Adipose tissue (tissue), 3 donors: ENCODE results near the gene EIF4A3. TPM values are rescaled to one million over a fixed set of nuclear protein-coding genes. Genes with fewer than 3 reads are reported as not detected.
"Not testable (repeated sequence)": the region's sequence is repeated elsewhere in the genome, so short reads cannot be mapped to it uniquely, and the experiment has no call there.

Source experiments
- H3K27ac ChIP-seq: one replicate; pipeline ENCODE4 v1.5.1; 2013; ENCODE audit warnings: low read depth, low read length
- WGBS, 3 donors: extraction: QIAGEN DNeasy Blood & Tissue Kit; methylation state at CpG; one replicate each; pipeline ENCODE4 v1.1.7; 2013; 5-methylcytosine and 5-hydroxymethylcytosine counted together
- polyA plus RNA-seq, 3 donors: library from polyadenylated mRNA; stranded (reverse); fragments of 200-250 nt; gene quantifications; one replicate each; pipeline ENCODE4 v1.2.3, GENCODE V29; 2013
- donor health status: healthy with polysubstance abuse.
- donor health status: Bipolar disorder and iron deficiency.
- donor health status: healthy.

EIF4A3 gene
- polyA plus RNA-seq, 3 donors: 31.3 to 167 (median 94.1) TPM

DNA sequence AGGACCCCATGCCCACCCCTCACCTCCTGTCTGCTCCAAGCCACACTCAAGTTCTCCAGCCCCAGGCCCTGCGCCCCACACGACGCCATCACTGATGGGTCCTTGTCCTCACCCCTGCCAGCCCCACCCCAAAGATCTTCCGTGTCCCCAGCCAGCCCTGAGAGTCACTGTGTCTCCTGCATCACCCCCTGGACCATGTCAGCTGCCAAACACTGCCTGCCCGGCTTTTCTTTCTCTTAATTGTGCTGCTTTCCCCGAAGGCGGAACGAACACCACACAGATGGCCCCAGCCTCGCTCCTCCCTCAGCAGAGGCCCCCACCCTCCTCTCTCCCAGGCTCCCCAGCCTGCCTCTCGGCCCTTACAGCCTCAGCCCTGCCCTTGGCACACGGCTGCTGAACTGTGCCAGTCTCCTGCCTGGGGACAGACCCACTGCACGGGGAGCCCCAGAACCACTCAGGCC is 50.3 kb downstream of the EIF4A3 start:
- H3K27ac ChIP-seq: no peak overlapping the region
- WGBS, 3 donors: 76 to 85% (median 78%) methylated on average over 12 of the region's 12 CpGs

DNA sequence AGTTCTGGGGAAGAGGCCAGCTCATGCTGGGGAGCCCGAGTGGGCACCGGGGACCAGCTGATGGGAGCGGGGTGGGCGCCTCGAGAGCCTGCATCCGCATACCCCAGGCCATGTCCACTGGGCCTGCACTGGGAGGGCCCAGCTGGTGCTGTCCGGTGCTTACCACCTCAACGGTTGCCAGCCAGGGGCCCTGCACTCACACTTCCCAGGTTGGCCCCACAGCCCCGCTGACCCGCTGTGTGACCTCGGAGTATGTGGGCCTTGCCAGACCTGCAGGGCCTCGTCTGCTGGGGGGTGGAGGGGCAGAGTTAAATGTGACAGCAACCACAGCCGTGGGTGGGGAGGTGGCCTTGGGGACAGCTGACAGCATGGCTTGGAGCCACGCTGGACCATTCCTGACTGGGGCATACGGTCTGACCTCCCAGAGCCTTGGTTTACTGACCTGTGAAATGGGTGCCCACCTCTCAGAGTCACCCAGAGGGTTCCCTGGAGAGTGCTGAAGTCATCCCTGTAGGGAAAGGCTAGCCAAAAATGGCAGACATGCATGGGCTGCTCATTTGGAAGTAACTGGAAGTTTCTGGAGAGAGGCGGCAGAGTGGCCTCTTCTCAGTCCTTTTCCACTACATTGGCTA is 51.0 kb downstream of the EIF4A3 start:
- no peak overlapping the region for H3K27ac ChIP-seq
- 69 to 90% (median 83%) methylated on average over 14 to 16 of the region's 16 CpGs for WGBS, 3 donors

DNA sequence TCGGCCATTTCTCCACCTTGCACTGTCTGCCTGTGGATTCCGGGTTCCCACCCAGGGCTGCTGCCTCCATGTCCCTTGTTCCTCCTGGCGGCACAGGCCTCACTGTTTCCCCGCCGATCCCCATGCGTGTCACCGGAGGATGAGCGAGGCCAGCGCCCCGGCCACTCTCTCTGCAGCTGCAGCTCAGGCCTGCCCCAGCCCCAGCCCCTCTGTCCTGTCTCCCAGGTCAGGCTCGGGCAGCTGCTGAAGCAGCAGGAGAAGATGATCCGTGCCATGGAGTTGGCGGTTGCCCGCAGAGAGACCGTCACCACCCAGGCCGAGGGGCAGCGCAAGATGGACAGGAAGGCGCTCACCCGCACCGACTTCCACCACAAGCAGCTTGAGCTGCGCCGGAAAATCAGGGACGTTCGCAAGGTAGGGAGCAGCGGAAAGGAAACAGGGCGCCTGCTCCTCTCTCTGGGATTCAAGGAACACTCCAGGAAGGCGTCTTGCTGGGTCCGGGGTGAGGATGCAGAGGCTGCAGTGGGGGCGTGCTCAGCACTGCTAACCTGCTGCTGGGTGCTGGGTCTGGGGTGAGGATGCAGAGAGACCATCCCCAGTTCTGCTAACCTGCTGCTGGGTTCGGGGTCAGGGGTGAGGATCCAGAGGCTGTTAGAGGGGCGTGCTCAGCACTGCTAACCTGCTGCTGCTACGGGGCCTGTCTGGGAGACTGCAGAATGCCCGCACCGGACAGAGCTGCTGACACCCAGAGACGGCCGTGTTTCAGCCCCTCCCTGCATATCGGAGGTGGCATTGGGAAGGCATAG is 51.7 kb downstream of the EIF4A3 start:
- no peak overlapping the region for H3K27ac ChIP-seq
- 84 to 86% (median 85%) methylated on average over 37 of the region's 37 CpGs for WGBS, 3 donors

DNA sequence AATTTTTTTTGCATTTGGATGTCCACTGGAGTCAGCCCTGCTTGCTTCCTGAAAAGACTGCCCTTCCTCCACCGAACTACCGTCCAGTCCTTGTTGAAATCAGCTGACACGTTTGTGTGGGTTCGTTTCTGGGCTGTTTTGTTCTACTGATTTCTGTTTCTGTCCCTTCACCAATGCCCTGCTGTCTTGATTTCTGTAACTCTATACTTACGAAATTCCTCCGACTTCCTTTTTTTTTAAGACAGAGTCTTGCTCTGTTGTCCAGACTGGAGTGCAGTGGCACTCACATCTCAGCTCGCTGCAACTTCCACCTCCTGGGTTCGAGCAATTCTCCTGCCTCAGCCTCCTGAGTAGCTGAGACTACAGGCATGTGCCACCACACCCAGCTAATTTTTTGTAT is 54.0 kb downstream of the EIF4A3 start:
- 41 to 82% (median 47%) methylated on average over 8 of the region's 8 CpGs for WGBS, 3 donors
- no peak overlapping the region for H3K27ac ChIP-seq

DNA sequence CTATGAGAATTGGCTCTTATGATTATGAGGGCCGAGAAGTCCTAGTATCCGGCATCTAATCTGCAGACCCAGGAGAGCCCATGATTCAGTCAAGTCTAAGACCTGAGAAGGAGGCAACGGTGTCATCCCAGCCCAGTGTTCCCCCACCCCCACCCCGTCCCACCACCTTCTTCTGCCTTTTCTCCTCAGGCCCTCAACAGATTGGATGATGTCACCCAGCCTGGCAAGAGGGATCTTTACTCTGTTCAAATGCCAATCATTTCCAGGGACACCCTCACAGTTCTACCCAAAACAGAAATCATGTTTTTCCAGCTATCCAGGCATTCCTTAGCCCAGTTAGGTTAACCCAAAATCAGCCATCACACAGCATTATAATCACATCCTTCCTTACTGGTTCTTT is 55.6 kb downstream of the EIF4A3 start:
- no peak overlapping the region for H3K27ac ChIP-seq
- WGBS, 3 donors: 89 to 92% (median 90%) methylated on average over 4 of the region's 4 CpGs

DNA sequence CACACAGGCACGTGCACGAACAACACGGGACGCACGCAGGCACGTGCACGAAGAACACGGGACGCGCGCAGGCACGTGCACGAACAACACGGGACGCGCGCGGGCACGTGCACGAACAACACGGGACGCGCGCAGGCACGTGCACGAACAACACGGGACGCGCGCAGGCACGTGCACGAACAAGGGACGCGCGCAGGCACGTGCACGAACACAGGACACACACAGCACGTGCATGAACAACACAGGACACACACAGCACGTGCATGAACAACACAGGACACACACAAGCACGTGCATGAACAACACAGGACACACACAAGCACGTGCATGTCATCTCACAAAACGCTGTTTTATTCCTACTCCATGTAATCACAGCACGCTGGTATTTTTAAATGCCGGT is 56.8 kb downstream of the EIF4A3 start:
- WGBS, 3 donors: 92 to 96% (median 94%) methylated on average over 44 of the region's 44 CpGs

DNA sequence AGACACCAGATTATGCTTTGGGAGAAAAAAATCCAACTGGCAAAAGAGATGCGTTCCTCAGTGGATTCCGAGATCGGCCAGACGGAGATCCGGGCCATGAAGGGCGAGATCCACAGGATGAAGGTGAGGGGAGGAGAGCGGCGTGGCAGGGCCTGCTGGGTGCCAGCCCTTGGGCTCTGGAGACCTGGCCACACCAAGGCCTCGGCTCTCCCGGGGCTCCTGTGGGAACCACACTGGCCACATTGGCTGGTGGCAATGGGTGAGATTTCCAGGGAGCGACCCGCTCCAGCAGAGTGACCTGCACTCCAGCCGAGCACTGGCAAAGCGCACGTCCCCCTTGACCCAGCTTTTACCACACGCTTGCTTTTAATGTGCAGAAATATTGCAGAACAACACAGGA is 57.2 kb downstream of the EIF4A3 start:
- 94 to 96% (median 94%) methylated on average over 16 of the region's 16 CpGs for WGBS, 3 donors
- no peak overlapping the region for H3K27ac ChIP-seq

More for the DNA sequence above, 56.8 kb downstream of the EIF4A3 start:
- H3K27ac ChIP-seq: not testable (repeated sequence)

DNA sequence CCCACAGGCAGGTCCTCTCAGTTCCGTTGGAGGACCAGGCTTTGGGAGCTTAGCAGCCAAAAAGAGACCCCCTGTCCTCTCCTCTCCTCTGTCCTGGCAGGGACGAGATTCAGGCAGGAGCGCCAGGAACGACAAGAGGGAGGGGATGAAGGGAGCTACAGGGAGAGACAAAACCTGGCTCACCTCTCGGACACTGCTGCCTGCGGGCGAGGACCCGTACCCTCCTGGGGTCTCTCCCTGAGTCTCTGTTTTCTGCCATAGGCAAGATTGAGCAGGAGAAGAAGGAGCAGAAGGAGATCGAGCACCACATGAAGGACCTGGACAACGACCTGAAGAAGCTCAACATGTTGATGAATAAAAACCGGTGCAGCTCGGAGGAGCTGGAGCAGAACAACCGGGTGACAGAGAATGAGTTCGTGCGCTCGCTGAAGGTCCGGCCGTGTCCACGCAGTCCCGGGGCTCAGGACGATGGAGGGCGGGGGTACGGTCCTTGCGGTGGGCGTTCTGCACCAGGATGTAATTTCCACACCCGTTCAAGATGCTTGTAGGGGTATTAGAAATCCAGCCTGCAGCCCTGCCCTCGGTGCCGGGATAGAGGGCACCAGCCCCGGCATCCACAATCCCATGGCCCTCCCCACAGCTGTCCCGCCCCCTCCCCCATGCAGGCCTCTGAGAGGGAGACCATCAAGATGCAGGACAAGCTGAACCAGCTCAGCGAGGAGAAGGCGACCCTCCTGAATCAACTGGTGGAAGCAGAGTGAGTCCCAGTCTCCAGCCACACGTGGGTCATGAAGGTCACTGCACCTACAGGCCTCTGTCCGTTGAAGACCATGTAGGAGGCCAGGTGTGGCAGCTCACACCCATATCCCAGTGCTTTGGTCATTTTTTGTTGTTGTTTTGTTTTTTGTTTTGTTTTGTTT is 59.3 kb downstream of the EIF4A3 start:
- 80 to 85% (median 83%) methylated on average over 33 to 34 of the region's 34 CpGs for WGBS, 3 donors
- H3K27ac ChIP-seq: no peak overlapping the region

DNA sequence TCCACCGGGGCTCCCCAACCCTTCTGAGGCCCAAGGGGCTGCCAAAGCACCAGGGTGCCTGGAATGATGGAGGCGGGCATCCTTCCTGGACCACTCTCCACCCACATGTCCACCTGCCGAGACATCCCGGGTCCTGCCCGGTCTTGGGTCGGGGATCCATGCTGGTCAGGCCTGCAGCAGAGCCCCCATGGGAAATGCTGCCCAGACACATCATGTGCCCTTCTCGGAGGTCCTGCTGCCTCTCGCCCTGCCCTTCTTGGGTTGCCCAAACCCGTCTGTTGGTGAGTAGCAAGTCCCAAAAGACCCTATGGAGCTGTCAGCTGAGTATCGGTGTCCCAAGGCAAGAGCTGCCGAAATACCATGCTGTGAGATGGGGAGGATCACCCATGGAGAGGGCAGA is 60.3 kb downstream of the EIF4A3 start:
- WGBS, 3 donors: 86 to 91% (median 90%) methylated on average over 11 of the region's 11 CpGs

DNA sequence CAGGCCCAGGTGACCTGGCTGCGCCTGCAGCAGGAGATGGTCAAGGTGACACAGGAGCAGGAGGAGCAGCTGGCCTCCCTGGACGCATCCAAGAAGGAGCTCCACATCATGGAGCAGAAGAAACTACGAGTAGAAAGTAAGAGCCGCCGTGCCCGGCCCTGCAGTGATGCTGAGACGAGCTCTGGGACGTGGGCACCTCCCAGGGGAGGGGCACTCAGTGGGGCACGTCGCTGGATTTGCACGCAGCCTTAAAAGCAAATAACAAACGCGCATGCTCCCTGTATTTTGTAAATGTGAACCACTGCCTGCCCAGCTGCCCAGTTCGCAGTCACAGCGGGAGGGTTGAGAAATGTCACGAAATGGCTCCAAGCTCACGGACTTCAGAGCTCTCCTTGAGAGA is 60.8 kb downstream of the EIF4A3 start:
- WGBS, 3 donors: 81 to 90% (median 84%) methylated on average over 17 of the region's 17 CpGs
- H3K27ac ChIP-seq: no peak overlapping the region

More for the DNA sequence above, 60.3 kb downstream of the EIF4A3 start:
- H3K27ac ChIP-seq: no peak overlapping the region

DNA sequence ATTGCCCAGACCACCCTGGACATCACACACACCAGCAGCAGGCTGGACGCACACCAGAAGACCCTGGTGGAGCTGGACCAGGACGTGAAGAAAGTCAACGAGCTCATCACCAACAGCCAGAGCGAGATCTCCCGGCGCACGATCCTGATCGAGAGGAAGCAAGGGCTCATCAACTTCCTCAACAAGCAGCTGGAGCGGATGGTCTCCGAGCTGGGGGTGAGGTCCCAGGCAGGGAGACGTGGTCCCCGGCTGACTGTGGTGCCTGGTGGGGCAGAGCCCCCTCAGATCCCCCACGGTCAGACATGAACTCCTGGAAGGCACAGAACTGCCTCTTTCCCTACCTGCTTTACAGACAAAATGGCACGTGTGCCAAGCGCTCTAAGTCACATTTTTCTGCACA is 62.2 kb downstream of the EIF4A3 start:
- no peak overlapping the region for H3K27ac ChIP-seq
- WGBS, 3 donors: 86 to 94% (median 89%) methylated on average over 15 of the region's 15 CpGs

Other genes starting within 250 kb of the EIF4A3 start
- 10 to 100 TPM; 12.2 to 42.0 (median 37.9) TPM for gene TBC1D16, start 111.3 kb downstream of the EIF4A3 start, polyA plus RNA-seq
- 1 to 10 TPM; 1.4 to 2.9 (median 2.1) TPM for gene CCDC40, start 110.5 kb downstream of the EIF4A3 start, polyA plus RNA-seq
- gene GAA, start 45.5 kb downstream of the EIF4A3 start, polyA plus RNA-seq: 10 to 100 TPM; 21.0 to 30.0 (median 26.2) TPM
- gene CARD14, start 22.9 kb upstream of the EIF4A3 start, polyA plus RNA-seq: under 1 TPM in 2 of 3 donors, not detected in 1; 0.06 to 0.10 TPM
- gene SGSH, start 73.2 kb upstream of the EIF4A3 start, polyA plus RNA-seq: 10 to 100 TPM; 19.8 to 21.9 (median 21.3) TPM
- 1 to 10 TPM; 5.6 to 7.2 (median 6.9) TPM for gene SLC26A11, start 73.3 kb upstream of the EIF4A3 start, polyA plus RNA-seq
- 10 to 100 TPM; 19.6 to 45.5 (median 24.7) TPM for gene RNF213, start 113.7 kb upstream of the EIF4A3 start, polyA plus RNA-seq